ENCODE results near the gene SC5D.

The SC5D gene

GRCh38 chr11:121293288-121293594 lies 670 bp downstream of the SC5D start:
- DNase-seq = no peak

DNA sequence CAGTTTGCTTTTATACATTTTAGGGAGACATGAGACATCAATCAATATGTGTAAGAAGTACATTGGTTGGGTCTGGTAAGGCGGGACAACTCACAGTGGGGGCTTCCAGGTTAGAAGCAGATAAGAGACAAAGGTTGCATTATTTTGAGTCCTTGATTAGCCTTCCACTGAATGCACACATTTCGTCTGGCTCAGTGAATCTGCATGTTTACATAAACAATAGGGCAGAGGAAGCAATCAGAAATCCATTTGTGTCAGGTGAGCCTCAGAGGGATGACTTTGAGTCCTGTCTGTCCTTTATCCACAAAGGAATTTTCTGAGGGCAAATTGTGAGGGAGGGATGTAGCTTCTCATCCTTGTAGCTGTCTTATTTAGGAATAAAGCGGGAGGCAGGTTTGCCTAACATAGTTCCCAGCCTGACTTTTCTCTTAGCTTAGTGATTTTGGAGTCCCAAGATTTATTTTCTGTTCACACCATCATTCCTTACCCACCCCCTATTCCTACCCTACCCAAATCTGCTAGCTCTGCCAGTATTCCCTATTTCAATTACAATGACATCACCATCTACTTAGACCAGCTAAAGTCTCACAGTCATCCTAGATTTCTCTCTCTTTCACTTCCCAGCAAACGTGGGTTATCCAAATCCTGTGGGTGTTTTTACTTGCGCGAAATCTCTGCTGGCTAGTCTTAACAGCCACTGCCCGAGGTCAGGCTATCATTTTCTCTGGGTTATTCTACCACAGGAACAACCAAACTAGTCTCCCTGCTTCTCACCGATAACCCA lies 2.9 kb downstream of the SC5D start:
- no peak for DNase-seq

DNA sequence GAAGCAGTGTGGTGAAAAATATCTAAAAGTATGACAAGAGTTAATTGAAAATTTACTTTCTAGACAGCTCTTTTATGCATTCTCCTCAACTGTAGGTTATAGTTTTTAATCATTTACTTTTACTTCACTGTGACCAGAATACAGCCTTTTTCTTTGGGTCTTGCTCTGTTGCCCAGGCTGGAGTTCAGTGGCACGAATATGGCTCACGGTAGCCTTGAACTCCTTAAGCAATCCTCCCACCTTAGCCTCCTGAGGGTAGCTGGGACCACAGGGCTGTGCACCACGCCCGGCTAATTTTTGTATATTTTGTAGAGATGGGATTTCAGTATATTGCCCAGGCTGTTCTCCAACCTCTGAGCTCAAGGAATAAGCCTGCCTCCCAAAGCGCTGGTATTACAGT lies 5.3 kb downstream of the SC5D start:
- no peak for DNase-seq

DNA sequence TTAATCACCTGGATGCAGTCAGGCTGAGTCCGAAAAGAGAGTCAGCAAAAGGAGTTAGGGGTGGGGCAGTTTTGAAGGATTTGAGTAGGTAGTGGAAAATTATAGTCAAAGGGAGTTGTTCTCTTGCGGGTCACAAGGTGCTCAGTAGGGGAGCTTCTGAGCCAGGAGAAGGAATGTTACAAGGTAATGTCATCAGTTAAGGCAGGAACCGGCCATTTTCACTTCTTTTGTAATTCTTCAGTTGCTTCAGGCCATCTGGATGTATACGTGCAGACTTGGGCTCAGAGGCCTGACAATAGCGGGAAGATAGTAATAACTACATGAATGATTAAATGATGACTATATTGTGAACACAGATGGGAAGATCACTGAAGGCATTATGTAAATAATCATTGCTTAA lies 6.2 kb downstream of the SC5D start:
- no peak for DNase-seq

GRCh38 chr11:121299417-121299816 lies 6.8 kb downstream of the SC5D start:
- DNase-seq = no peak

DNA sequence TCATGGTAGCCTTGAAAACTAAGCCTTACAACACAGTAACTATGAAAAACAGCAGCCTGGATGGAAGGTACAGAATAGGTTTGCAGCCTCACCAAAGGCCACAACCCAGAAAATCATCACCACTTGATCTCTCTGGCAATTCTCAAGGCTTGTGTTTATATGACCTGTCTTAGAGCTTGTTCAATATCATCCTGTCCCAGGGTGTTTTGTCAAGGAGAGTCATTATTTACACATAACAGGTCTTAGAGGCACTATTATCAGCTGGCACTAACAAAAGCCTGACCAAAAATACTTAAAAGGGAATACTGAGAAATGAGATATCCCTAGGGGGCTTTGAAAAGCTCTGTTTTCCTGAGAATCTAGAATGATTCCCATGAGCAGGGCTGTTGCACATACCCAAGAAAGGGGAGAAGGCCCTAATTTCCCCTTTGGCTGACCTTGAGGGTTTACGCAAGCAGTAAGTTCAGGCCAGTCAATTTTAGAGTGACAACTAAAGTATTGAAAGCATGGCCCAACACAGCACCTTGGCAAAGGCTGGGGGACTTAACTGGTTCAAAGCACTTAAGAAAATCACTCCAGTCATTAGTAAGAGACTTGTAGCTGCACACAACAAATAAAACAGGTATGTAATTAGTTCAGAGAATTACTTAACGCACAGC lies 7.9 kb downstream of the SC5D start:
- DNase-seq = no peak

GRCh38 chr11:121300972-121301699 lies 8.6 kb downstream of the SC5D start:
- no peak for DNase-seq

DNA sequence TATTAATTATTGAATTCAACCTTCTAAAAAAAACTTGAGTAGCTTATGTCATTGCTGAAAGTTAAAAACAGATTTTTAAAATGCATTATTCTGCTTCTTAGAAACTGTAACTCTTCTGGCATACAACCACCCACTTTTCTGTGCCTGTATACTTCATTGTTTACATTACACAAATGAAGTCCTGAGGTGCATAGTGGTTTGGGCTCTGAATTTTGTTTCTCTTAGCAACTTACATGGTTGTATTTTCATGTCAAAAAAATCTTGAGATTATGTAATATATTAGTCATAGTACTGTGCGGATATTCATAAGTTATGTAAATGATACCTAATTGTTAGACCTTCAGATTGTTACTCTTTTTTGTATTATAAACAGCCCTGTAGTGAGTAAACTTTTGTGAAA lies 12.2 kb downstream of the SC5D start:
- no peak for DNase-seq

GRCh38 chr11:121308816-121309215 lies 16.2 kb downstream of the SC5D start:
- no peak for DNase-seq

DNA sequence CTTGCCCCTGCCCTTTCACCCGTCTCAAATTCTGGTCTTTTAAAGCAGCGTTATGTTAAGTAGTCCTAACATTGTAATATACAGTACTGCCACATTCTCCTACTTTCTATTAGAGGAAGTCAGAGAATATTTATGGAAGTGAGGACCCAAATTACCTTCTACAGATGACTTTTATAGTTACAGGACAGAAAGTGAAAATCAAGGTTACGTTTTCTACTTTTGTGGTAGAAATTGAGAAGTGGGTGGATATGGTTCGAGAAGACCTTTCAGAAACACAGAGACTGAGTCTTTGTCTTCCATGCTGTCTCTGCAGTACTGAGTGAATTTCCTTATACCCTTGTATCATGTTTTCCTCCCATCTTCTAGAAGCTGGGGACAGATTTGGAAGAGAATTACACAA lies 17.1 kb downstream of the SC5D start:
- no peak for DNase-seq

- no peak for DNase-seq
These were observed 18.3 kb downstream of the SC5D start for GRCh38 chr11:121310908-121311307.

DNA sequence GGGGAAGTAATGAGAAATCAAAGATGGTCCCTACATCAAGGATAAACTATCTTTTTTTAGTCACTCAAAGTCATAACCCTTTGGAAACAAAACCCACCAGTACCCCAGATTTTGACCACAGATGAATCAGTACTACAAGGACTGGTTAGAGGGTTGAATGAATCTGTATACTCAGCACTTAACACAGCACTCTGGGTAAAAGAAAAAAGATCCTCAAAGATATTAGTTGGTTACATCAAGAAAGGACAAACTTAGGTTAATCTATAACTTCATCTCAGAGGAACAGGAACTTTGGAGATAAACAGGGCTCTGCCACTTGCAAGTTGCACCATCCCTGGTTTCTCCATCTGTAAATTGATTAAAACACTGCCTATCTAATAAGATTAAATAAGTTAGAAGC lies 18.8 kb downstream of the SC5D start:
- DNase-seq = no peak

GRCh38 chr11:121312483-121312882 lies 19.9 kb downstream of the SC5D start:
- DNase-seq = no peak

GRCh38 chr11:121318848-121319834 lies 26.6 kb downstream of the SC5D start:
- DNase-seq = peak; percentile 32

GRCh38 chr11:121321614-121322243 lies 29.2 kb downstream of the SC5D start:
- peak; percentile 59 for DNase-seq

- no peak for DNase-seq
These were observed 30.6 kb downstream of the SC5D start for GRCh38 chr11:121323046-121323607.

DNA sequence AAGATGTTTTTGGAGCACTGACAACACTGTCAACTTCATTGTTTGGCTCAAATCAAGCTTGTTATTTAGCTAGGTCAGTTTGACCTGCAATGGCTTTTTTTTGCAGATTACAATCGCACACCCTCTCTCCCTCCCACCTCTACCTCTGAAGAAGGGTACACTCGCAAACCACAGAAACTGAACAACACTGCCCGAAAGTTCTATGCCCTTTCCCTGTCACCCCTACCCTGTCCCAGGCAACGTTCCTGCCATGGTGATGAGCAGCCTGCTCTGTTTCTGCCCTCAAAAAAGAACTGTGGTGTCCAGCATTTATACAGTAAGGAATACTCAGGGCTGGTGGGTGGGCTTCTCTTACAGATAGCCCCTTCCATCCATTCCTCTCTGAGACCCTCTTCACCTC lies 33.7 kb downstream of the SC5D start:
- DNase-seq = no peak

GRCh38 chr11:121327553-121327952 lies 35.0 kb downstream of the SC5D start:
- DNase-seq = no peak

- peak; percentile 67 for DNase-seq
These were observed 35.8 kb downstream of the SC5D start for GRCh38 chr11:121328176-121328966.

- DNase-seq = peak; percentile 28
These were observed 36.6 kb downstream of the SC5D start for GRCh38 chr11:121328967-121329679.

Measured in CD4-positive, alpha-beta T cell treated with Interleukin-17A for 4 hours (primary cell).